Measurements from ENCODE around the gene GIMAP2.

DNA sequence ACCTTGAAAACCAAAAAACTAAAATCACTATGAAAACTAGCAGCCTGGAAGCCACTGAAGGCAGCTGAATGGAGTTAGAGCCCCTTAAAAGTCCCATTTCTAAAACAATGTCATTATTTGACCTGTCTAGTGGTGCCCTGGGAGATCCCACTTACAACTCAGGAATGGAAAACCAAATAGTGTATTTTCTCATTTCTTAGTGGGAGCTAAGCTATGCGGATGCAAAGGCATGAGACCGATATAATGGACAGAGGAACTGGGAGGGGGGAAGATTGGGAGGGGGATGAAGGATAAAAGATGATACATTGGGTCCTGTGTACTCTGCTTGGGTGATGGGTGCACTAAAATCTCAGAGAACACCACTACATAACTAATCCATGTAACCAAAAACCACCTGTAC is 9.8 kb upstream of the GIMAP2 start:
- no peak for TF ChIP-seq CTCF (IDR thresholded peaks at IDR 0.05; ENCODE audit: insufficient read depth, low read length, poor library complexity, severe bottlenecking)
- no peak for TF ChIP-seq EZH2phosphoT487 (conservative IDR thresholded peaks at IDR 0.05; ENCODE audit: low read length)
